ENCODE measurements around the gene TRABD2B.

TRABD2B gene

GRCh38 chr1:47914218-47914938 is 82.8 kb downstream of the TRABD2B start:
- no peak for TF ChIP-seq JUND (IDR thresholded peaks at IDR 0.05; ENCODE audit: low read depth)
- DNase-seq (ENCODE audit: low read depth in 1 of 2, low spot score in 1 of 2), result no peak
- in situ Hi-C loops (cut with HindIII; ENCODE audit: low pct_unique_long_range_greater_than_20kb, low sequenced_read_pairs), result no loop called here

- no peak for DNase-seq (ENCODE audit: low read depth in 1 of 2, low spot score in 1 of 2)
- in situ Hi-C loops (cut with HindIII; ENCODE audit: low pct_unique_long_range_greater_than_20kb, low sequenced_read_pairs), result no loop called here
- no peak for TF ChIP-seq JUND (IDR thresholded peaks at IDR 0.05; ENCODE audit: low read depth)
Measured at GRCh38 chr1:47913225-47913823, 83.9 kb downstream of the TRABD2B start.

GRCh38 chr1:47912756-47913155 is 84.4 kb downstream of the TRABD2B start:
- no peak for DNase-seq (ENCODE audit: low read depth in 1 of 2, low spot score in 1 of 2)
- in situ Hi-C loops (cut with HindIII; ENCODE audit: low pct_unique_long_range_greater_than_20kb, low sequenced_read_pairs), result no loop called here
- TF ChIP-seq JUND (IDR thresholded peaks at IDR 0.05; ENCODE audit: low read depth), result no peak

GRCh38 chr1:47911892-47912291 is 85.3 kb downstream of the TRABD2B start:
- TF ChIP-seq JUND (IDR thresholded peaks at IDR 0.05; ENCODE audit: low read depth), result no peak
- in situ Hi-C loops (cut with HindIII; ENCODE audit: low pct_unique_long_range_greater_than_20kb, low sequenced_read_pairs), result no loop called here
- DNase-seq (ENCODE audit: low read depth in 1 of 2, low spot score in 1 of 2), result no peak

GRCh38 chr1:47911424-47911823 is 85.8 kb downstream of the TRABD2B start:
- no peak for TF ChIP-seq JUND (IDR thresholded peaks at IDR 0.05; ENCODE audit: low read depth)
- no peak for DNase-seq (ENCODE audit: low read depth in 1 of 2, low spot score in 1 of 2)
- in situ Hi-C loops (cut with HindIII; ENCODE audit: low pct_unique_long_range_greater_than_20kb, low sequenced_read_pairs), result no loop called here

GRCh38 chr1:47908258-47908657 is 88.9 kb downstream of the TRABD2B start:
- in situ Hi-C loops (cut with HindIII; ENCODE audit: low pct_unique_long_range_greater_than_20kb, low sequenced_read_pairs), result no loop called here
- TF ChIP-seq JUND (IDR thresholded peaks at IDR 0.05; ENCODE audit: low read depth), result no peak
- DNase-seq (ENCODE audit: low read depth in 1 of 2, low spot score in 1 of 2), result no peak

- DNase-seq (ENCODE audit: low read depth in 1 of 2, low spot score in 1 of 2), result no peak
- TF ChIP-seq JUND (IDR thresholded peaks at IDR 0.05; ENCODE audit: low read depth), result no peak
- in situ Hi-C loops (cut with HindIII; ENCODE audit: low pct_unique_long_range_greater_than_20kb, low sequenced_read_pairs), result no loop called here
Measured at GRCh38 chr1:47907177-47907528, 90.0 kb downstream of the TRABD2B start.

GRCh38 chr1:47906527-47907176 is 90.5 kb downstream of the TRABD2B start:
- no peak for TF ChIP-seq JUND (IDR thresholded peaks at IDR 0.05; ENCODE audit: low read depth)
- in situ Hi-C loops (cut with HindIII; ENCODE audit: low pct_unique_long_range_greater_than_20kb, low sequenced_read_pairs), result no loop called here

GRCh38 chr1:47906009-47906432 is 91.2 kb downstream of the TRABD2B start:
- in situ Hi-C loops (cut with HindIII; ENCODE audit: low pct_unique_long_range_greater_than_20kb, low sequenced_read_pairs), result no loop called here
- TF ChIP-seq JUND (IDR thresholded peaks at IDR 0.05; ENCODE audit: low read depth), result no peak
- no peak for DNase-seq (ENCODE audit: low read depth in 1 of 2, low spot score in 1 of 2)

More at GRCh38 chr1:47906527-47907176, 90.5 kb downstream of the TRABD2B start:
- DNase-seq (ENCODE audit: low read depth in 1 of 2, low spot score in 1 of 2), result no peak

GRCh38 chr1:47903723-47904122 is 93.5 kb downstream of the TRABD2B start:
- in situ Hi-C loops (cut with HindIII; ENCODE audit: low pct_unique_long_range_greater_than_20kb, low sequenced_read_pairs), result no loop called here
- DNase-seq (ENCODE audit: low read depth in 1 of 2, low spot score in 1 of 2), result no peak
- no peak for TF ChIP-seq JUND (IDR thresholded peaks at IDR 0.05; ENCODE audit: low read depth)

- TF ChIP-seq JUND (IDR thresholded peaks at IDR 0.05; ENCODE audit: low read depth), result no peak
- in situ Hi-C loops (cut with HindIII; ENCODE audit: low pct_unique_long_range_greater_than_20kb, low sequenced_read_pairs), result no loop called here
- DNase-seq (ENCODE audit: low read depth in 1 of 2, low spot score in 1 of 2), result no peak
Measured at GRCh38 chr1:47901001-47901575, 96.1 kb downstream of the TRABD2B start.

- in situ Hi-C loops (cut with HindIII; ENCODE audit: low pct_unique_long_range_greater_than_20kb, low sequenced_read_pairs), result no loop called here
- DNase-seq (ENCODE audit: low read depth in 1 of 2, low spot score in 1 of 2), result no peak
- TF ChIP-seq JUND (IDR thresholded peaks at IDR 0.05; ENCODE audit: low read depth), result no peak
Measured at GRCh38 chr1:47898133-47898845, 98.9 kb downstream of the TRABD2B start.
